Liver (tissue), 9 donors: Measurements from ENCODE around the gene TBX19. TPM values are rescaled to one million over a fixed set of nuclear protein-coding genes. Genes with fewer than 3 reads are reported as not detected.

Experiments used
- DNase-seq: peaks from one replicate; pipeline ENCODE4 v3.0.0-alpha.2; 2017; ENCODE audit warnings: low spot score
- H3K27ac ChIP-seq, 2 donors: one replicate each; pipeline ENCODE4 v1.7.0; 2013; ENCODE audit warnings: inconsistent platforms in 2 of 2, low read length in 2 of 2, control low read depth in 1 of 2, low read depth in 1 of 2, mild to moderate bottlenecking in 1 of 2
- H3K27me3 ChIP-seq, 4 donors: one replicate each; pipeline versions ENCODE4 v1.6.1 to v1.7.0; 2013; ENCODE audit warnings: low read length in 3 of 4, inconsistent platforms in 1 of 4, mild to moderate bottlenecking in 1 of 4, moderate library complexity in 1 of 4; ENCODE audit not compliant: control insufficient read depth in 4 of 4, insufficient read depth in 4 of 4
- H3K36me3 ChIP-seq, 4 donors: one replicate each; pipeline versions ENCODE4 v1.6.1 to v1.7.0; 2013; ENCODE audit warnings: low read length in 3 of 4, mild to moderate bottlenecking in 3 of 4, low read depth in 1 of 4, moderate library complexity in 1 of 4; ENCODE audit not compliant: control insufficient read depth in 4 of 4, insufficient read depth in 3 of 4
- H3K4me1 ChIP-seq, 4 donors: one replicate each; pipeline versions ENCODE4 v1.6.1 to v1.7.0; 2013; ENCODE audit warnings: low read length in 3 of 4, mild to moderate bottlenecking in 3 of 4, moderate library complexity in 1 of 4; ENCODE audit not compliant: control insufficient read depth in 4 of 4, insufficient read depth in 4 of 4
- H3K4me3 ChIP-seq, 3 donors: one replicate each; pipeline versions ENCODE4 v1.6.1 to v1.7.0; 2013; ENCODE audit warnings: low read length in 3 of 3, control low read depth in 1 of 3, low read depth in 1 of 3, mild to moderate bottlenecking in 1 of 3
- H3K9ac ChIP-seq, 2 donors: one replicate each; pipeline ENCODE4 v1.7.0; 2013; ENCODE audit warnings: low read length in 2 of 2, mild to moderate bottlenecking in 2 of 2, moderate library complexity in 2 of 2, control low read depth in 1 of 2, low read depth in 1 of 2
- H3K9me3 ChIP-seq, 4 donors: one replicate each; pipeline versions ENCODE4 v1.6.1 to v1.7.0; 2013; ENCODE audit warnings: low read length in 3 of 4; ENCODE audit not compliant: control insufficient read depth in 4 of 4
- EGR1 ChIP-seq, 2 donors: IDR thresholded peaks; 2 replicates each; pipeline ENCODE4 v1.6.1; 2016 to 2018; ENCODE audit warnings: antibody characterized with exemption in 2 of 2, low read depth in 2 of 2
- FOXA1 ChIP-seq: IDR thresholded peaks from 2 replicates; pipeline ENCODE4 v1.6.1; 2016; ENCODE audit warnings: antibody characterized with exemption
- FOXA2 ChIP-seq: IDR thresholded peaks from 2 replicates; pipeline ENCODE4 v1.6.1; 2016; ENCODE audit warnings: antibody characterized with exemption
- GABPA ChIP-seq, 2 donors: IDR thresholded peaks in 1 of 2; conservative IDR thresholded peaks in 1 of 2; 2 replicates each; pipeline ENCODE4 v1.6.1; 2016; ENCODE audit warnings: antibody characterized with exemption in 2 of 2, mild to moderate bottlenecking in 1 of 2, moderate library complexity in 1 of 2
- HNF4A ChIP-seq, 2 donors: conservative IDR thresholded peaks; 2 replicates each; pipeline ENCODE4 v1.6.1; 2016; ENCODE audit warnings: antibody characterized with exemption in 2 of 2, mild to moderate bottlenecking in 2 of 2
- HNF4G ChIP-seq: IDR thresholded peaks from 2 replicates; pipeline ENCODE4 v1.6.1; 2016; ENCODE audit warnings: antibody characterized with exemption
- JUND ChIP-seq, 2 donors: IDR thresholded peaks; 2 replicates each; pipeline ENCODE4 v1.6.1; 2016; ENCODE audit warnings: antibody characterized with exemption in 2 of 2
- NR2F2 ChIP-seq: IDR thresholded peaks from 2 replicates; pipeline ENCODE4 v1.6.1; 2016; ENCODE audit warnings: antibody characterized with exemption
- RAD21 ChIP-seq, 2 donors: IDR thresholded peaks; 2 replicates each; pipeline ENCODE4 v1.6.1; 2016; ENCODE audit warnings: antibody characterized with exemption in 2 of 2, mild to moderate bottlenecking in 2 of 2
- RXRA ChIP-seq, 2 donors: IDR thresholded peaks; 2 replicates each; pipeline ENCODE4 v1.6.1; 2017 to 2018; ENCODE audit warnings: antibody characterized with exemption in 2 of 2, mild to moderate bottlenecking in 1 of 2
- SP1 ChIP-seq: IDR thresholded peaks from 2 replicates; pipeline ENCODE4 v1.6.1; 2018; ENCODE audit warnings: antibody characterized with exemption, mild to moderate bottlenecking
- TAF1 ChIP-seq: conservative IDR thresholded peaks from 2 replicates; pipeline ENCODE4 v1.6.1; 2016; ENCODE audit warnings: antibody characterized with exemption, mild to moderate bottlenecking
- YY1 ChIP-seq: IDR thresholded peaks from 2 replicates; pipeline ENCODE4 v1.6.1; 2016; ENCODE audit warnings: antibody characterized with exemption, mild to moderate bottlenecking
- WGBS: extraction: QIAGEN DNeasy Blood & Tissue Kit; methylation state at CpG from one replicate; pipeline ENCODE4 v1.1.7; 2013; 5-methylcytosine and 5-hydroxymethylcytosine counted together
- polyA plus RNA-seq, 2 donors: library from polyadenylated mRNA; stranded (reverse) in 1 of 2; unstranded in 1 of 2; fragments of 200-250 nt in 1 of 2; fragments of >200 nt in 1 of 2; fragmentation: Nextera tagmentation in 1 of 2; extraction: Ambion mirVana in 1 of 2; gene quantifications; one replicate each; pipeline versions ENCODE4 v1.2.1 to v1.2.3, GENCODE V29; 2013 to 2015
- total RNA-seq, 2 donors: library from RNA; depleted of rRNA; stranded (reverse); fragments of >200 nt; gene quantifications; one replicate each; pipeline ENCODE4 v1.2.3, GENCODE V29; 2014
- TF ChIP-seq, protein P1 (sequence below): IDR thresholded peaks from 2 replicates; pipeline ENCODE4 v1.6.1; 2016; ENCODE audit warnings: antibody characterized with exemption
- TF ChIP-seq, protein P2 (sequence below): IDR thresholded peaks from 2 replicates; pipeline ENCODE4 v1.6.1; 2016; ENCODE audit warnings: antibody characterized with exemption, mild to moderate bottlenecking
- TF ChIP-seq, protein P3 (sequence below): IDR thresholded peaks from 2 replicates; pipeline ENCODE4 v1.6.1; 2016; ENCODE audit warnings: antibody characterized with exemption
- TF ChIP-seq, protein P4 (sequence below): IDR thresholded peaks from 2 replicates; pipeline ENCODE4 v1.6.1; 2016; ENCODE audit warnings: antibody characterized with exemption
- donor health status: healthy.
- donor health status: healthy.
- donor health status: healthy.
- donor health status: healthy.
- donor health status: healthy.

The TBX19 gene
- total and polyA plus RNA-seq, 4 donors, result 0.20 to 0.92 (median 0.37) TPM

DNA sequence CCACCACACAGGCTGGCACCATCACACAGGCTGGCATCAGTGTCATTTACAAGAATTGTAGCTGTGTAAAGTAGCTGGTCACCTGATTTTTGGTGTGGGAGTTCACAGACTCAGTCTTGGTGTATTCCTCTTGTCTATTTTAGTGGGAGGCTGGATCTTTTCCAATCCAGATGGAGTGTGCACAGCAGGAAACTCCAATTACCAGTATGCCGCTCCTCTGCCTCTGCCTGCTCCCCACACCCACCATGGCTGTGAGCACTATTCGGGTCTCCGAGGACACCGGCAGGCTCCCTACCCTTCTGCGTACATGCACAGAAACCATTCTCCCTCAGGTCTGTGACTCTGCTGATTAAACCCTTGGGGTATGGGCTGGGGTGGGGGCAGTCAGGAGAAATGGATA lies 24.2 kb downstream of the TBX19 start:
- no peak overlapping the region for H3K9ac ChIP-seq
- WGBS, result 95% methylated on average over 5 of the region's 5 CpGs
- TF ChIP-seq EGR1 (IDR thresholded peaks at IDR 0.05; ENCODE audit: low read depth in 2 of 2), result no peak
- TF ChIP-seq, protein P1, sequence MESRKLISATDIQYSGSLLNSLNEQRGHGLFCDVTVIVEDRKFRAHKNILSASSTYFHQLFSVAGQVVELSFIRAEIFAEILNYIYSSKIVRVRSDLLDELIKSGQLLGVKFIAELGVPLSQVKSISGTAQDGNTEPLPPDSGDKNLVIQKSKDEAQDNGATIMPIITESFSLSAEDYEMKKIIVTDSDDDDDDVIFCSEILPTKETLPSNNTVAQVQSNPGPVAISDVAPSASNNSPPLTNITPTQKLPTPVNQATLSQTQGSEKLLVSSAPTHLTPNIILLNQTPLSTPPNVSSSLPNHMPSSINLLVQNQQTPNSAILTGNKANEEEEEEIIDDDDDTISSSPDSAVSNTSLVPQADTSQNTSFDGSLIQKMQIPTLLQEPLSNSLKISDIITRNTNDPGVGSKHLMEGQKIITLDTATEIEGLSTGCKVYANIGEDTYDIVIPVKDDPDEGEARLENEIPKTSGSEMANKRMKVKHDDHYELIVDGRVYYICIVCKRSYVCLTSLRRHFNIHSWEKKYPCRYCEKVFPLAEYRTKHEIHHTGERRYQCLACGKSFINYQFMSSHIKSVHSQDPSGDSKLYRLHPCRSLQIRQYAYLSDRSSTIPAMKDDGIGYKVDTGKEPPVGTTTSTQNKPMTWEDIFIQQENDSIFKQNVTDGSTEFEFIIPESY, result no peak
- TF ChIP-seq TAF1, result no peak
- no peak for TF ChIP-seq FOXA1
- TF ChIP-seq, protein P2, sequence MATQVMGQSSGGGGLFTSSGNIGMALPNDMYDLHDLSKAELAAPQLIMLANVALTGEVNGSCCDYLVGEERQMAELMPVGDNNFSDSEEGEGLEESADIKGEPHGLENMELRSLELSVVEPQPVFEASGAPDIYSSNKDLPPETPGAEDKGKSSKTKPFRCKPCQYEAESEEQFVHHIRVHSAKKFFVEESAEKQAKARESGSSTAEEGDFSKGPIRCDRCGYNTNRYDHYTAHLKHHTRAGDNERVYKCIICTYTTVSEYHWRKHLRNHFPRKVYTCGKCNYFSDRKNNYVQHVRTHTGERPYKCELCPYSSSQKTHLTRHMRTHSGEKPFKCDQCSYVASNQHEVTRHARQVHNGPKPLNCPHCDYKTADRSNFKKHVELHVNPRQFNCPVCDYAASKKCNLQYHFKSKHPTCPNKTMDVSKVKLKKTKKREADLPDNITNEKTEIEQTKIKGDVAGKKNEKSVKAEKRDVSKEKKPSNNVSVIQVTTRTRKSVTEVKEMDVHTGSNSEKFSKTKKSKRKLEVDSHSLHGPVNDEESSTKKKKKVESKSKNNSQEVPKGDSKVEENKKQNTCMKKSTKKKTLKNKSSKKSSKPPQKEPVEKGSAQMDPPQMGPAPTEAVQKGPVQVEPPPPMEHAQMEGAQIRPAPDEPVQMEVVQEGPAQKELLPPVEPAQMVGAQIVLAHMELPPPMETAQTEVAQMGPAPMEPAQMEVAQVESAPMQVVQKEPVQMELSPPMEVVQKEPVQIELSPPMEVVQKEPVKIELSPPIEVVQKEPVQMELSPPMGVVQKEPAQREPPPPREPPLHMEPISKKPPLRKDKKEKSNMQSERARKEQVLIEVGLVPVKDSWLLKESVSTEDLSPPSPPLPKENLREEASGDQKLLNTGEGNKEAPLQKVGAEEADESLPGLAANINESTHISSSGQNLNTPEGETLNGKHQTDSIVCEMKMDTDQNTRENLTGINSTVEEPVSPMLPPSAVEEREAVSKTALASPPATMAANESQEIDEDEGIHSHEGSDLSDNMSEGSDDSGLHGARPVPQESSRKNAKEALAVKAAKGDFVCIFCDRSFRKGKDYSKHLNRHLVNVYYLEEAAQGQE, result no peak
- TF ChIP-seq, protein P3, sequence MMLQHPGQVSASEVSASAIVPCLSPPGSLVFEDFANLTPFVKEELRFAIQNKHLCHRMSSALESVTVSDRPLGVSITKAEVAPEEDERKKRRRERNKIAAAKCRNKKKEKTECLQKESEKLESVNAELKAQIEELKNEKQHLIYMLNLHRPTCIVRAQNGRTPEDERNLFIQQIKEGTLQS, result no peak
- no peak for TF ChIP-seq HNF4G
- no peak for TF ChIP-seq YY1
- TF ChIP-seq SP1, result no peak
- no peak for TF ChIP-seq HNF4A (conservative IDR thresholded peaks at IDR 0.05)
- no peak for TF ChIP-seq RAD21 (IDR thresholded peaks at IDR 0.05)
- no peak for TF ChIP-seq FOXA2
- no peak for TF ChIP-seq NR2F2

DNA sequence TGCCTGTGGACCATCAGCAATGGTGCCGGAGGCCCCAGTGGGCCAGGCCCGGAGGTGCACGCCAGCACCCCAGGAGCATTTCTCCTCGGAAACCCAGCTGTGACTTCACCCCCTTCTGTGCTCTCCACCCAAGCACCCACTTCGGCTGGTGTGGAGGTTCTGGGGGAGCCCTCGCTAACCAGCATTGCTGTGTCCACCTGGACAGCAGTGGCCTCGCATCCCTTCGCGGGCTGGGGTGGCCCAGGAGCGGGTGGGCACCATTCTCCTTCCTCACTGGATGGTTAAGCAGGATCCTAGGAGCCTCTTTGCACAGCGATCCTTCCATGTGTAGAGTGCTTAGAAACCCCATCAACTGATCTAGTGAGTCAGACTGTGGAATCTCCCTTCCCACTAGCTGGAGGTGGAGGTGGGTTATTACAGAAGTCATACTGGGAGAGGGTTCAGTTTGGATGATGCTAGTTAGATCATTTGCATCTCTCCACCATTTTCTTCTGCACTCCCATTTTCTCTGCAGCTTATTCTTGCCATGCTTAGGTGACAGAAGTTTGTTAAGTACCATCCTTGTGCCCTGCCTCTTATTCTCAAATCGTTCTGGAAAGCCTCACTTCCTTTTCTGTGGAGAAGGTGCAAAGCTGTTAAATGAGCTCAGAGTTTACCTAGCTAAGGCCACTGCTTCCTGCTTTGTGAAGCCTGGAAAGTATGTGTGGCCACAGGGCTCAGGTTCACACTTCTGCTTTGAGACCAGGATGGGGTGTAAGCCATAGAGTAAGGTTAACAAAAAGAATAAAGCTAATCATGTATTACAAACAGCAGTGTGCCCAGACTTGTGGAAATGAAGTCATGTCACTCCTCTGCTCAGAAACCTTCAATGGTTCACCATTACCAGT lies 32.3 kb downstream of the TBX19 start:
- 95% methylated on average over 12 of the region's 12 CpGs for WGBS
- TF ChIP-seq FOXA1 (no peak), TAF1 (no peak), EGR1 (IDR thresholded peaks at IDR 0.05; ENCODE audit: low read depth in 2 of 2) (no peak), RXRA (IDR thresholded peaks at IDR 0.05) (no peak), NR2F2 (no peak), FOXA2 (no peak), HNF4A (conservative IDR thresholded peaks at IDR 0.05) (no peak), YY1 (no peak), SP1 (no peak), JUND (IDR thresholded peaks at IDR 0.05) (no peak), HNF4G (no peak), RAD21 (IDR thresholded peaks at IDR 0.05) (no peak), GABPA (IDR thresholded peaks at IDR 0.05 in 1 of 2, conservative IDR thresholded peaks at IDR 0.05 in 1 of 2) (no peak)
- TF ChIP-seq, protein P1, result no peak
- TF ChIP-seq, protein P2, result no peak
- TF ChIP-seq, protein P4, sequence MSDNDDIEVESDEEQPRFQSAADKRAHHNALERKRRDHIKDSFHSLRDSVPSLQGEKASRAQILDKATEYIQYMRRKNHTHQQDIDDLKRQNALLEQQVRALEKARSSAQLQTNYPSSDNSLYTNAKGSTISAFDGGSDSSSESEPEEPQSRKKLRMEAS, result no peak

More for the DNA sequence above, 24.2 kb downstream of the TBX19 start:
- Histone ChIP-seq H3K27me3 (no peaks in the 10 kb centered on the region), H3K36me3 (peaks cover 0 to 2% (median 0%) of the 10 kb centered on the region in 4 donors), H3K9me3 (no peaks in the 10 kb centered on the region), H3K27ac (no peak overlapping the region), H3K4me1 (no peaks in the 10 kb centered on the region), H3K4me3 (no peak overlapping the region)
- no peak for DNase-seq

More for the DNA sequence above, 32.3 kb downstream of the TBX19 start:
- Histone ChIP-seq H3K9me3 (no peaks in the 10 kb centered on the region), H3K27ac (no peak overlapping the region), H3K27me3 (no peaks in the 10 kb centered on the region), H3K9ac (no peak overlapping the region), H3K36me3 (peaks cover 0 to 2% (median 0%) of the 10 kb centered on the region in 4 donors), H3K4me1 (no peaks in the 10 kb centered on the region), H3K4me3 (no peak overlapping the region)
- DNase-seq, result no peak
